Aorta (tissue), 5 donors: Measurements from ENCODE around the gene CADM1. TPM values are rescaled to one million over a fixed set of nuclear protein-coding genes. Genes with fewer than 3 reads are reported as not detected.
A peak's percentile ranks its signal among the peaks of the same experiment; 100 is the strongest.

Experiments used
- ATAC-seq: fragments of 200-7000 bp; cut with Tn5 transposase; one replicate; pipeline ENCODE4 v1.9.1; 2022; ENCODE audit warnings: moderate library complexity; ENCODE audit not compliant: low FRiP score
- DNase-seq, 2 donors: peaks; one replicate each; pipeline ENCODE4 v3.0.0-alpha.2; 2020
- H3K27ac ChIP-seq, 2 donors: one replicate each; pipeline ENCODE4 v1.5.1; 2013; ENCODE audit warnings: low read length in 2 of 2, mild to moderate bottlenecking in 2 of 2, moderate library complexity in 2 of 2, control low read depth in 1 of 2, inconsistent platforms in 1 of 2, low read depth in 1 of 2
- H3K27me3 ChIP-seq, 2 donors: one replicate each; pipeline ENCODE4 v1.6.1; 2013; ENCODE audit warnings: control low read depth in 1 of 2, low read length in 1 of 2, mild to moderate bottlenecking in 1 of 2, moderate library complexity in 1 of 2; ENCODE audit not compliant: insufficient read depth in 2 of 2, control insufficient read depth in 1 of 2
- H3K36me3 ChIP-seq, 2 donors: one replicate each; pipeline ENCODE4 v1.6.1; 2013; ENCODE audit warnings: control low read depth in 1 of 2, low read length in 1 of 2, mild to moderate bottlenecking in 1 of 2; ENCODE audit not compliant: insufficient read depth in 2 of 2, control insufficient read depth in 1 of 2
- H3K4me1 ChIP-seq, 2 donors: one replicate each; pipeline ENCODE4 v1.6.1; 2013; ENCODE audit warnings: low read length in 2 of 2, control low read depth in 1 of 2, mild to moderate bottlenecking in 1 of 2, moderate library complexity in 1 of 2; ENCODE audit not compliant: insufficient read depth in 2 of 2, control insufficient read depth in 1 of 2
- H3K4me3 ChIP-seq, 2 donors: one replicate each; pipeline ENCODE4 v1.5.1; 2013; ENCODE audit warnings: low read length in 2 of 2, control low read depth in 1 of 2, mild to moderate bottlenecking in 1 of 2
- H3K9me3 ChIP-seq: one replicate; pipeline ENCODE4 v1.6.1; 2013; ENCODE audit warnings: mild to moderate bottlenecking, low read length; ENCODE audit not compliant: control insufficient read depth
- WGBS, 2 donors: extraction: QIAGEN DNeasy Blood & Tissue Kit; methylation state at CpG; one replicate each; pipeline ENCODE4 v1.1.7; 2013; 5-methylcytosine and 5-hydroxymethylcytosine counted together
- intact Hi-C, 2 donors: fragments of 100-400 bp; cut with DNase I; formaldehyde crosslinking; loops; one replicate each; pipeline versions ENCODE4 v1.14.2 to v1.15.0; 2022
- polyA plus RNA-seq, 2 donors: library from polyadenylated mRNA; stranded (reverse); fragments of 200-250 nt; gene quantifications; one replicate each; pipeline ENCODE4 v1.2.3, GENCODE V29; 2013
- total RNA-seq, 2 donors: library from RNA; stranded (reverse); fragmentation: NEBNext Ultra II Directional; extraction: Animal tissue kit (Norgen Biotek cat#: 25700); gene quantifications; one replicate each; pipeline ENCODE4 v1.2.1, GENCODE V29; 2021
- donor health status: healthy with polysubstance abuse.
- donor health status: Bipolar disorder and iron deficiency.
- donor health status: DM: no; HTN: no; CAD: no.
- donor health status: DM: no; HTN: no; CAD: no.
- donor health status: DM: yes; HTN: yes; CAD: no.

The CADM1 gene
- total and polyA plus RNA-seq, 4 donors: 0.26 to 9.8 (median 5.7) TPM

DNA sequence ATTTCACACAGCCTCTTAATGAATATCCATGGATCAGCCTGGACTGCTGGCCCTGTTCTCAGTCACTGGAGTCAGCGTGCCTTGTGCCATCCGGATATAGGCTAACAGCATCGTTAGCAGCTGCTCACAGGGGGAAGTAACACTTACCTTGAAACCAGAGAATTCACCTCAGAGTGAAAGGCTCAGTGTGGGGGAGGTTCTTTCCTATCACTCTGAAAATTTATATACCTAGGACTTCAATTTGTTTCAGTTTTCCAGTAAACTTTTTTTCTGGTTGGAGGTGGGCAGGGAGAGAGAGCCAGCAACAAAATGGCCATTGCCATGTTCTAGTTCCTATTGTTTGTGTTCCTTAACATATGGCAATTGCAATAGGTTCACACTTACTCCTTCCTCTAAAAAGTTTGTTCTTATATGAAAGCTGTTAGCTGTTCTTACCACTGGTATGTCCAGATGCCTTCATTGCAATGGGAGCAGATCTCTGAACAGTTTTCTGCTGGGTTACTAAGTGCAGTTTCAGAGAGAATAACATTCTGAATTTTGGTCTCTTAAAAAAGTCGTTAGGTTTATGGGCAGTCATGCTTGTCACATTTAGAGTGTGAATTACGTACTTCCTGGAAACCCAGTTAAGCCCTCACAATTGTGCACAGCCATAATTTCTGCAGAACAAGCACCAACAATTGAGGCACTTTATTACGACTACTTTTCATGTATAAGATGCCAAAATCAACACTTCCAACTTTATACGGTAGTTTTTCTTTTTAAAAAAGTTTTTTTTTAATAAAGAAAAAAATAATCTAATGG lies 247.6 kb downstream of the CADM1 start:
- H3K36me3 ChIP-seq: no peaks in the 10 kb centered on the region
- ATAC-seq: peak; percentile 44
- DNase-seq: no peak
- no peak overlapping the region for H3K4me3 ChIP-seq
- H3K27me3 ChIP-seq: no peaks in the 10 kb centered on the region
- intact Hi-C loops: no loop called here
- no peak overlapping the region for H3K27ac ChIP-seq
- no peaks in the 10 kb centered on the region for H3K4me1 ChIP-seq
- no peaks in the 10 kb centered on the region for H3K9me3 ChIP-seq
- 25 to 35% methylated on average over 7 of the region's 7 CpGs for WGBS, 2 donors

DNA sequence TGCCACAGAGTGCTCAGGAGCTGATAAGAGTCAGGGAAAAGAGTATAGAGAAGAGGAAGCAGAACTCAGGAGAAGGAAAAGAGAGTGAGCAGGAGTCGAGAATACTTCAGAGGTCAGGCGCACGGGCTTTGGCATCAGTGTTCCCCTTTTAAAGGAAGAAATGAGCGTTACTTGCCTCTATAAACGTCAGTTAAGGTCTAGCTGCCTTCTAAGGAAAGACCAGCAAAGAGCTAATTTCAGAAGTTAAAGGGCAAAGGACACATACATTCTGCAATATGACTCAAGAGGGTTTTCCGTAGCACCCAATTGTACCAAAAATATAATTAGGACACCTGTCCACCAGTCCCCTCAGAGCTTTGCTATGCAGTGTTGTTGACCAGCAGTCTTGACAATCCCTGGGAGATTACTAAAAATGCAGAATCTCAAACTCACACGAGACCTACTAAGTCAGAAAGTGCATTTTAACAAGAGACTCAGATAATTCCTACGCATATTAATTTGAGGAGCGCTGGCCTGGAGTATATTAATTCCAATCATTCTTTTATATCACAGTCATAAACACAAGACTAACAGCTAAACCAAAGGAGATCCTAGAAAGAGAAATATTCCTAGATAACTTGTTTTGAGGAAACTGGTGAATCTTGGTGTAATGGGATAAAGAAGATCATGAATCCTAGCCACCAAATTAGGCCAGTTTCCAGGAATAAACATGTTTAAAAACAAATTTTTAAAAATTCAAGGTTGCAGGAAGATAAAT lies 249.0 kb downstream of the CADM1 start:
- Histone ChIP-seq H3K4me3 (no peak overlapping the region), H3K4me1 (no peaks in the 10 kb centered on the region), H3K27ac (no peak overlapping the region), H3K36me3 (no peaks in the 10 kb centered on the region), H3K27me3 (no peaks in the 10 kb centered on the region), H3K9me3 (no peaks in the 10 kb centered on the region)
- WGBS, 2 donors: 66 to 74% methylated on average over 9 of the region's 9 CpGs
- intact Hi-C loops: no loop called here
- DNase-seq (no peak), ATAC-seq (no peak)

DNA sequence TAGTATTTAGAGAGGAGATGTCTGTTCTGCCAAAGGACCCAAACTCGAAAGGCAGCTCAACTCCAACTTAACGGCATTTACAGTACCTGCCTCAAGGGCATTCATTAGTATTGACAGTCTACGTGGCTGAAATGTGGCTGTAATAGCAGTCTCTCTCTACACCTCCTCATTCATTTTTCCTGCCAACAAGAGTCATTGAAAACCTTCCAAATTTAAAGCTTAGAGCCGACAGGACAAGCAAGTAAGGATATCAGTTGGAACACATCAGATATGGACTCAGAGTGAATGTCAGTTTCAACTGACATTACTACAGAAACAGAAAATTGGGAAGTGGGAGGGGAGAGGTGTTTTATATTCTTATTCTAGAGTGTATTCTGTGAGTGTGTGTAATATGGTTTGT lies 253.1 kb downstream of the CADM1 start:
- 34 to 36% methylated on average over 4 of the region's 4 CpGs for WGBS, 2 donors
- no peaks in the 10 kb centered on the region for H3K36me3 ChIP-seq
- no peaks in the 10 kb centered on the region for H3K27me3 ChIP-seq
- no peaks in the 10 kb centered on the region for H3K4me1 ChIP-seq
- ATAC-seq: no peak
- no peak overlapping the region for H3K27ac ChIP-seq
- no peak for DNase-seq
- no peaks in the 10 kb centered on the region for H3K9me3 ChIP-seq
- H3K4me3 ChIP-seq: no peak overlapping the region
- intact Hi-C loops: no loop called here

DNA sequence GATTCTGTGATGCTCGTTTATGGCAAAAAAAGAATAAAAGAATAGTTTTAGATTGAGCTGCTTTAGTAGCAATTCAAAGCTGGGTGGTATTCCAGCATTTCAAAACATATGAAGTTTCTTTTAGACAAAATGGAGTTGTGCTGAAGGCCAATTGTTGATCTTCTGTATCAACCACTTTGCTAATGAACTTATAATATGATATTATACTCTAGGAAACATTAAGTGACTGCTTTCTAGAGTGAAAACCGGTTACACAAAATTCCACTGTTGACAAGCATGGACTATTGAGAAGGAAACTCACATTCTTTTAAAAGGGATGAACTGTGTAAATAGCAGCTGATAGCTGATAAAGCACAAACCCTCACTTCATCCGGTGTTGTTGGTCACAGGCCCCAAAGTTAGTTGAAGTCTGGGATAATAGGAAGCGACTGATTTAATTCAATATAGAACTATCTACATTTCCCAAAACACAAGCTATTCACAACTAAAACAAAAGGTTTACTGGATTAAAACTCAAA lies 255.1 kb downstream of the CADM1 start:
- no peak for DNase-seq
- Histone ChIP-seq H3K36me3 (no peaks in the 10 kb centered on the region), H3K27me3 (no peaks in the 10 kb centered on the region), H3K4me3 (no peak overlapping the region), H3K9me3 (no peaks in the 10 kb centered on the region), H3K4me1 (no peaks in the 10 kb centered on the region), H3K27ac (no peak overlapping the region)
- WGBS, 2 donors: 65 to 66% methylated on average over 4 of the region's 4 CpGs
- ATAC-seq: no peak
- intact Hi-C loops: no loop called here

DNA sequence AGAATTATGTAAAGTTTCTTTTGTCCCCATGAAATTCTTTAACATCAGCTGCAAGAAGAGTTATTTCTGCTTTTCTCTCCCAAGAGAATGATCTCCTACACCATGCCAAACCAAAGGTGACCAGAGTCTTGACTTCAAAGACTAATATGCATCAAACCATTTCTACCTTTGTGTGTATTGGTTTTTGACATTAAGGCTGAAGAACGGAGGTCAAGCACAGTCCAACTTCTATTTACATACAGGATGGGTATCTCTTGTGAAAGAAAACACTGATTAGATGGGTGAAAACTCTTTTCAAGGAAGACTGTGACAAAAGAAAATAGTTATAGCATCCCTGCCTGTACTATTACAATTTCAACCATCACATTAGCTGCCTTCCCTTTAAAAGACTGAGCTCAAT lies 256.3 kb downstream of the CADM1 start:
- 54 to 80% methylated on average over 1 of the region's 1 CpG for WGBS, 2 donors
- ATAC-seq: no peak
- no peak overlapping the region for H3K27ac ChIP-seq

DNA sequence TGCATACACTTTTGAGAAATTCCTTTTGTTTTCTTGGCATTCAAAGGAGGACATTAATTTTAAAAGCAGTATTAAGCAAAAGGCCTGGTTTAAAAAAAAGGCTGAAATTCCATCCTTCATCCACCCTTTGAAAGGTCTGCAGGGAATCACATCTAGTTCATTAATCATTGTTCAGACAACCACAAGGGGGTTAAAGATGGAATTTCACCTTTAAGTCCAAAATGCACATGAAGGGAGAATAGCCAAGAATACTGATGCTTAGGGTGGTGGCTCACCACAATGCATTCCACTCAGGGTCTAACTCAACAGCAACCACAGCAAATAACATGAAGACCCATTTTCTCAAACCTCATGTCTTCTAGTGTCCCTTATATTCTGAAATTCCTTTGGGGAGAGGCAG lies 256.9 kb downstream of the CADM1 start:
- no peak overlapping the region for H3K27ac ChIP-seq
- H3K36me3 ChIP-seq: no peaks in the 10 kb centered on the region
- ATAC-seq (no peak), DNase-seq (no peak)
- H3K4me3 ChIP-seq: no peak overlapping the region
- H3K9me3 ChIP-seq: no peaks in the 10 kb centered on the region
- no peaks in the 10 kb centered on the region for H3K27me3 ChIP-seq
- no peaks in the 10 kb centered on the region for H3K4me1 ChIP-seq
- intact Hi-C loops: no loop called here

More for the DNA sequence above, 256.3 kb downstream of the CADM1 start:
- Histone ChIP-seq H3K4me3 (no peak overlapping the region), H3K4me1 (no peaks in the 10 kb centered on the region), H3K36me3 (no peaks in the 10 kb centered on the region), H3K27me3 (no peaks in the 10 kb centered on the region), H3K9me3 (no peaks in the 10 kb centered on the region)
- intact Hi-C loops: no loop called here
- no peak for DNase-seq

DNA sequence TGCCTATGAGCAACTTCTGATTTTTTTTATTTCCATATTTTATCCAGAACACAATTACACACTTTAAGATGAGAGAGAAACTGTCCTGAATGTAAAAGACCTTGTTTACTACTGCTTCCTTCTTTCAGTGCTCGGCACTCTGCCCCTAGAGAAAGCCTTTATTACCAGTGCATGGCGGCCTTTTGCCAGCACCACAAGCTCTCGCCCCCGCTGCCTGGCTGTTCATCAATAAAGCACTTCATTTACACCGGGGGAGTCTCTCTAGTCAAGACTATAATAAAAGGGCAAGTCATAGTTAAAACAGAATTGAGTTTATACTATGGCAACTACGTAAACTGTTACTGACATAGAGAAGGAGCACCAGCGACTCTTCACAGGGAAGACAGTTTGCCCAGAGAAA lies 259.5 kb downstream of the CADM1 start:
- ATAC-seq (no peak), DNase-seq (no peak)
- H3K27me3 ChIP-seq: no peaks in the 10 kb centered on the region
- intact Hi-C loops: no loop called here
- H3K27ac ChIP-seq: no peak overlapping the region
- H3K9me3 ChIP-seq: no peaks in the 10 kb centered on the region
- 78 to 84% methylated on average over 7 of the region's 7 CpGs for WGBS, 2 donors
- H3K4me1 ChIP-seq: no peaks in the 10 kb centered on the region
- H3K4me3 ChIP-seq: no peak overlapping the region
- H3K36me3 ChIP-seq: no peaks in the 10 kb centered on the region

DNA sequence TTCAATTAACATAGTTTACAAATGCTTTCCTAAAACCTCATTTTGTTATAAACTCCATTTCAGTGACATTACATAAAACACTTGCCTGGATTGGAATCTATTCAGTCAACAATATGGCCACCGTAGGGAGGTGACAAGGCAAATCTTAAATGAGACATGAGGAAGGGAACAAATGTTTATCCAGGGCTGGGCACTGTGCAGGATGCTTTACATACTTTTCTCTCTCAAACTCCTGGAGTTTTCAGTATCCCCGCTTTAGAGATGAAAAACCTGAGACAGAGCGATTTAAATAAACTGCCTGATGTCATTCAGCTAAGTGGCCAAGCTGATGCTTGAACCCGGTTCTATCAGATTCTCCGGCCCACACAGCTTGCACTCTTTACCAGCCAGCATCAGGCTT lies 259.9 kb downstream of the CADM1 start:
- no peaks in the 10 kb centered on the region for H3K36me3 ChIP-seq
- H3K4me3 ChIP-seq: no peak overlapping the region
- H3K4me1 ChIP-seq: no peaks in the 10 kb centered on the region
- ATAC-seq (no peak), DNase-seq (no peak)
- intact Hi-C loops: no loop called here
- WGBS, 2 donors: 47 to 50% methylated on average over 5 of the region's 5 CpGs
- no peaks in the 10 kb centered on the region for H3K27me3 ChIP-seq
- H3K9me3 ChIP-seq: no peaks in the 10 kb centered on the region
- no peak overlapping the region for H3K27ac ChIP-seq

DNA sequence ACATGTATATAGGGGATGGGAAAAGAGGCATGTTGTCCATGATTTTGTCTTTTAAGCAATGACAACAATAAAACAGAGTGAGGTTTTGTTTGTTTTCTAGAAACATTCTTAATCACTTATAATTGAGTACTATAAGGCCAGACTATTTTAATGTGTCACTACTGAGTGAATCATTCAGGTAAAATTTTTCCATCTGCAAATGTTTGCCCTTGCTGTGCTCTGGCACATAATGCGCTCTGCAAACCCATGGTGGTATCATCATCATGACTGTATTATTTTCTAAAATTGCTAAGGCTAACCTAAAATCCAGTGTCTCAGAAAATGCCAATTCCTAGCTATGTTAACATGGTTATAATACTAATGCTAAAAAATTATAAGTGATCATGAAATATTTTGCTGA lies 261.2 kb downstream of the CADM1 start:
- H3K9me3 ChIP-seq: no peaks in the 10 kb centered on the region
- no peaks in the 10 kb centered on the region for H3K4me1 ChIP-seq
- ATAC-seq (no peak), DNase-seq (no peak)
- no peak overlapping the region for H3K4me3 ChIP-seq
- WGBS, 2 donors: 97 to 100% methylated on average over 1 of the region's 1 CpG
- no peaks in the 10 kb centered on the region for H3K36me3 ChIP-seq
- no peak overlapping the region for H3K27ac ChIP-seq
- H3K27me3 ChIP-seq: no peaks in the 10 kb centered on the region
- intact Hi-C loops: no loop called here
